Measurements from ENCODE around the gene ZBTB39. TPM values are rescaled to one million over a fixed set of nuclear protein-coding genes. Genes with fewer than 3 reads are reported as not detected.

ZBTB39 gene
- total RNA-seq, 1 experiment from 2014 or later, result 3.6 TPM

GRCh38 chr12:56951582-56952339 is 54.6 kb downstream of the ZBTB39 start:
- Histone ChIP-seq H3K4me3 (ENCODE audit: low read length) (no peak overlapping the region), H3F3A (ENCODE audit: low read length, unreplicated experiment) (no peaks in the 10 kb centered on the region), H3K79me2 (ENCODE audit: low read length) (no peaks in the 10 kb centered on the region), H3K27ac (ENCODE audit: low read length) (no peak overlapping the region), H2AFZ (ENCODE audit: low read length) (no peak overlapping the region), H4K20me1 (ENCODE audit: low read length) (no peaks in the 10 kb centered on the region), H3K4me1 (ENCODE audit: insufficient read depth, low read length) (peaks cover 17% of the 10 kb centered on the region), H3K27me3 (ENCODE audit: low read length) (no peaks in the 10 kb centered on the region), H3K36me3 (ENCODE audit: low read depth, low read length) (no peaks in the 10 kb centered on the region), H3K4me2 (ENCODE audit: low read length) (no peak overlapping the region), H3K9me2 (replicated peaks; ENCODE audit: low read length) (no peaks in the 10 kb centered on the region), H3K9ac (ENCODE audit: low read length) (no peak overlapping the region), H3K9me3 (ENCODE audit: low read length) (no peaks in the 10 kb centered on the region)
- no peak for DNase-seq
- no peak for ATAC-seq
- no TSS peak for BruUV-seq (replicated peaks)
- TF ChIP-seq EZH2phosphoT487 (IDR thresholded peaks at IDR 0.05; ENCODE audit: borderline replicate concordance, low read length), result no peak
- no peak for TF ChIP-seq EZH2 (IDR thresholded peaks at IDR 0.05; ENCODE audit: low read length, unreplicated experiment)
- TF ChIP-seq CTCF (conservative IDR thresholded peaks at IDR 0.05; ENCODE audit: low read depth, low read length), result no peak
- ChIA-PET POLR2A (ENCODE audit: unreplicated experiment) (no interaction called here), CTCF (no interaction called here)
- intact Hi-C loops (cut with micrococcal nuclease), result no loop called here

DNA sequence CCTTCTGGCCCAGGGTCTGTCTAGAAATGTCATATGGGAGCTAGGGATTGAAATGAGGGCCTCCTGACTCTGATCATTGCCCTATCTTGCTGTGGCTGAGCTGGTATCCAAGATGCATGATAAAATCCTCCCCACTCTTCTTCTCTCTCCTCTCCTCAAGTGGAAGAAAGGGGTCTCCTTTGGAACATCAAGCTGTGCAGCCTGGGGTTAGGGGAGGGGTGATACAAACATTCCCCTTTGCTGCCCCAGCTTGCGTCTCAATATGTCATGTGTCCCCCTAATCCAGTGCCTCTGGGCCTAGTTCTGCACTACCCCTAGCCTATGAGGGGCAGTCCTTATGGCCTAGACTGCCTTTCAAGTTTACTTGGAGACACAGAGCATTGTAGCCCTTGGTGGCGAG is 57.5 kb downstream of the ZBTB39 start:
- H3K9me2 ChIP-seq (replicated peaks; ENCODE audit: low read length), result no peaks in the 10 kb centered on the region
- no peak overlapping the region for H3K4me2 ChIP-seq (ENCODE audit: low read length)
- intact Hi-C loops (cut with micrococcal nuclease), result no loop called here
- H3K79me2 ChIP-seq (ENCODE audit: low read length), result no peaks in the 10 kb centered on the region
- H3K4me3 ChIP-seq (ENCODE audit: low read length), result no peak overlapping the region
- no peaks in the 10 kb centered on the region for H4K20me1 ChIP-seq (ENCODE audit: low read length)
- ATAC-seq (no peak), DNase-seq (no peak)
- H3K27me3 ChIP-seq (ENCODE audit: low read length), result no peaks in the 10 kb centered on the region
- H3K36me3 ChIP-seq (ENCODE audit: low read depth, low read length), result no peaks in the 10 kb centered on the region
- ChIA-PET CTCF (no interaction called here), POLR2A (ENCODE audit: unreplicated experiment) (no interaction called here)
- TF ChIP-seq CTCF (conservative IDR thresholded peaks at IDR 0.05; ENCODE audit: low read depth, low read length), result no peak
- TF ChIP-seq EZH2 (IDR thresholded peaks at IDR 0.05; ENCODE audit: low read length, unreplicated experiment), result no peak
- TF ChIP-seq EZH2phosphoT487 (IDR thresholded peaks at IDR 0.05; ENCODE audit: borderline replicate concordance, low read length), result no peak
- H2AFZ ChIP-seq (ENCODE audit: low read length), result no peak overlapping the region
- H3F3A ChIP-seq (ENCODE audit: low read length, unreplicated experiment), result no peaks in the 10 kb centered on the region
- no TSS peak for BruUV-seq (replicated peaks)
- H3K4me1 ChIP-seq (ENCODE audit: insufficient read depth, low read length), result peaks cover 8% of the 10 kb centered on the region
- H3K27ac ChIP-seq (ENCODE audit: low read length), result no peak overlapping the region
- H3K9me3 ChIP-seq (ENCODE audit: low read length), result no peaks in the 10 kb centered on the region
- no peak overlapping the region for H3K9ac ChIP-seq (ENCODE audit: low read length)

Other genes with a start within 250 kb of the ZBTB39 start
- 0.73 TPM in 1 of 2 replicates, not detected in the other for gene HSD17B6, start 243.2 kb downstream of the ZBTB39 start, total RNA-seq (2014; rRNA removed)
- gene SDR9C7, start 72.1 kb downstream of the ZBTB39 start, total RNA-seq (2014; rRNA removed), result not detected in 2 replicates
- gene RDH16, start 48.9 kb downstream of the ZBTB39 start, total RNA-seq (2014; rRNA removed), result 0.73 and 0.86 TPM in 2 replicates
- not detected in 2 replicates for gene TAC3, start 10.0 kb upstream of the ZBTB39 start, total RNA-seq (2014; rRNA removed)
- gene MYO1A, start 43.6 kb upstream of the ZBTB39 start, total RNA-seq (2014; rRNA removed), result 0.17 TPM in 1 of 2 replicates, not detected in the other
- 16.4 and 18.3 TPM in 2 replicates for gene NEMP1, start 72.2 kb upstream of the ZBTB39 start, total RNA-seq (2014; rRNA removed)
- 17.4 and 20.2 TPM in 2 replicates for gene NAB2, start 82.6 kb upstream of the ZBTB39 start, total RNA-seq (2014; rRNA removed)
- 20.8 and 28.4 TPM in 2 replicates for gene STAT6, start 104.8 kb upstream of the ZBTB39 start, total RNA-seq (2014; rRNA removed)
- gene LRP1, start 121.9 kb upstream of the ZBTB39 start, total RNA-seq (2014; rRNA removed), result 14.7 and 21.8 TPM in 2 replicates
- gene LRP1-AS, start 141.1 kb upstream of the ZBTB39 start, total RNA-seq (2014; rRNA removed), result not detected in 2 replicates
- 10.7 and 15.1 TPM in 2 replicates for gene NXPH4, start 210.2 kb upstream of the ZBTB39 start, total RNA-seq (2014; rRNA removed)
- 210 and 263 TPM in 2 replicates for gene SHMT2, start 223.2 kb upstream of the ZBTB39 start, total RNA-seq (2014; rRNA removed)
- 1.4 and 1.8 TPM in 2 replicates for gene STAC3, start 244.6 kb upstream of the ZBTB39 start, total RNA-seq (2014; rRNA removed)